Aorta (tissue), 5 donors: ENCODE results near the gene NEUROD4. TPM values are rescaled to one million over a fixed set of nuclear protein-coding genes. Genes with fewer than 3 reads are reported as not detected.

Experiments used
- ATAC-seq: fragments of 200-7000 bp; cut with Tn5 transposase; one replicate; pipeline ENCODE4 v1.9.1; 2022; ENCODE audit warnings: moderate library complexity; ENCODE audit not compliant: low FRiP score
- DNase-seq, 2 donors: peaks; one replicate each; pipeline ENCODE4 v3.0.0-alpha.2; 2020
- H3K27ac ChIP-seq, 2 donors: one replicate each; pipeline ENCODE4 v1.5.1; 2013; ENCODE audit warnings: low read length in 2 of 2, mild to moderate bottlenecking in 2 of 2, moderate library complexity in 2 of 2, control low read depth in 1 of 2, inconsistent platforms in 1 of 2, low read depth in 1 of 2
- H3K27me3 ChIP-seq, 2 donors: one replicate each; pipeline ENCODE4 v1.6.1; 2013; ENCODE audit warnings: control low read depth in 1 of 2, low read length in 1 of 2, mild to moderate bottlenecking in 1 of 2, moderate library complexity in 1 of 2; ENCODE audit not compliant: insufficient read depth in 2 of 2, control insufficient read depth in 1 of 2
- H3K36me3 ChIP-seq, 2 donors: one replicate each; pipeline ENCODE4 v1.6.1; 2013; ENCODE audit warnings: control low read depth in 1 of 2, low read length in 1 of 2, mild to moderate bottlenecking in 1 of 2; ENCODE audit not compliant: insufficient read depth in 2 of 2, control insufficient read depth in 1 of 2
- H3K4me1 ChIP-seq, 2 donors: one replicate each; pipeline ENCODE4 v1.6.1; 2013; ENCODE audit warnings: low read length in 2 of 2, control low read depth in 1 of 2, mild to moderate bottlenecking in 1 of 2, moderate library complexity in 1 of 2; ENCODE audit not compliant: insufficient read depth in 2 of 2, control insufficient read depth in 1 of 2
- H3K4me3 ChIP-seq, 2 donors: one replicate each; pipeline ENCODE4 v1.5.1; 2013; ENCODE audit warnings: low read length in 2 of 2, control low read depth in 1 of 2, mild to moderate bottlenecking in 1 of 2
- H3K9me3 ChIP-seq: one replicate; pipeline ENCODE4 v1.6.1; 2013; ENCODE audit warnings: mild to moderate bottlenecking, low read length; ENCODE audit not compliant: control insufficient read depth
- WGBS, 2 donors: extraction: QIAGEN DNeasy Blood & Tissue Kit; methylation state at CpG; one replicate each; pipeline ENCODE4 v1.1.7; 2013; 5-methylcytosine and 5-hydroxymethylcytosine counted together
- intact Hi-C, 2 donors: fragments of 100-400 bp; cut with DNase I; formaldehyde crosslinking; loops; one replicate each; pipeline versions ENCODE4 v1.14.2 to v1.15.0; 2022
- polyA plus RNA-seq, 2 donors: library from polyadenylated mRNA; stranded (reverse); fragments of 200-250 nt; gene quantifications; one replicate each; pipeline ENCODE4 v1.2.3, GENCODE V29; 2013
- total RNA-seq, 2 donors: library from RNA; stranded (reverse); fragmentation: NEBNext Ultra II Directional; extraction: Animal tissue kit (Norgen Biotek cat#: 25700); gene quantifications; one replicate each; pipeline ENCODE4 v1.2.1, GENCODE V29; 2021
- donor health status: healthy with polysubstance abuse.
- donor health status: Bipolar disorder and iron deficiency.
- donor health status: DM: no; HTN: no; CAD: no.
- donor health status: DM: no; HTN: no; CAD: no.
- donor health status: DM: yes; HTN: yes; CAD: no.

NEUROD4 gene
- total and polyA plus RNA-seq, 4 donors = not detected

GRCh38 chr12:54991991-54992375 is 27.8 kb upstream of the NEUROD4 start:
- DNase-seq (no peak), ATAC-seq (no peak)
- intact Hi-C loops = loop anchor here (2.0 to 10.0 kb wide), 3 partner anchors 80 to 623 kb away; no protein-coding TSS in a partner anchor
- Histone ChIP-seq H3K27me3 (peaks cover 0 to 2% of the 10 kb centered on the region in 2 donors), H3K9me3 (no peaks in the 10 kb centered on the region), H3K36me3 (no peaks in the 10 kb centered on the region), H3K27ac (no peak overlapping the region), H3K4me3 (no peak overlapping the region), H3K4me1 (no peaks in the 10 kb centered on the region)
- WGBS, 2 donors = 81 to 82% methylated on average over 5 of the region's 5 CpGs

GRCh38 chr12:54993181-54993835 is 26.5 kb upstream of the NEUROD4 start:
- Histone ChIP-seq H3K27ac (no peak overlapping the region), H3K27me3 (peaks cover 0 to 2% of the 10 kb centered on the region in 2 donors), H3K4me3 (no peak overlapping the region), H3K36me3 (no peaks in the 10 kb centered on the region), H3K9me3 (no peaks in the 10 kb centered on the region), H3K4me1 (no peaks in the 10 kb centered on the region)
- 16 to 19% methylated on average over 12 of the region's 12 CpGs for WGBS, 2 donors
- intact Hi-C loops = loop anchor here (2.0 to 10.0 kb wide), 3 partner anchors 79 to 621 kb away; no protein-coding TSS in a partner anchor
- DNase-seq (no peak), ATAC-seq (peak; percentile 77)

- Histone ChIP-seq H3K4me3 (no peak overlapping the region), H3K27ac (no peak overlapping the region), H3K27me3 (peaks cover 0 to 2% of the 10 kb centered on the region in 2 donors), H3K9me3 (no peaks in the 10 kb centered on the region), H3K4me1 (no peaks in the 10 kb centered on the region), H3K36me3 (no peaks in the 10 kb centered on the region)
- ATAC-seq (no peak), DNase-seq (no peak)
- 50 to 56% methylated on average over 5 of the region's 5 CpGs for WGBS, 2 donors
- intact Hi-C loops = loop anchor here in 1 of 2 donors (10.0 kb wide), 1 partner anchor 619 kb away; no protein-coding TSS in a partner anchor
Measured at GRCh38 chr12:54996205-54996604, 23.6 kb upstream of the NEUROD4 start.

GRCh38 chr12:54997929-54998522 is 21.7 kb upstream of the NEUROD4 start:
- 58 to 66% methylated on average over 4 of the region's 4 CpGs for WGBS, 2 donors
- no peak for ATAC-seq
- Histone ChIP-seq H3K9me3 (no peaks in the 10 kb centered on the region), H3K27me3 (peaks cover 0 to 2% of the 10 kb centered on the region in 2 donors), H3K27ac (no peak overlapping the region), H3K36me3 (no peaks in the 10 kb centered on the region), H3K4me3 (no peak overlapping the region), H3K4me1 (no peaks in the 10 kb centered on the region)
- intact Hi-C loops = loop anchor here in 1 of 2 donors (10.0 kb wide), 1 partner anchor 617 kb away; no protein-coding TSS in a partner anchor
- no peak for DNase-seq

GRCh38 chr12:54998958-54999510 is 20.7 kb upstream of the NEUROD4 start:
- no peak overlapping the region for H3K4me3 ChIP-seq
- peaks cover 0 to 2% of the 10 kb centered on the region in 2 donors for H3K27me3 ChIP-seq
- no peak overlapping the region for H3K27ac ChIP-seq
- no peaks in the 10 kb centered on the region for H3K4me1 ChIP-seq
- no peaks in the 10 kb centered on the region for H3K9me3 ChIP-seq
- intact Hi-C loops = loop anchor here in 1 of 2 donors (10.0 kb wide), 1 partner anchor 616 kb away; no protein-coding TSS in a partner anchor
- 48 to 51% methylated on average over 5 of the region's 5 CpGs for WGBS, 2 donors
- ATAC-seq (no peak), DNase-seq (no peak)
- no peaks in the 10 kb centered on the region for H3K36me3 ChIP-seq

- WGBS, 2 donors = 75 to 83% methylated on average over 4 of the region's 4 CpGs
- intact Hi-C loops = no loop called here
Measured at GRCh38 chr12:55001198-55001868, 18.4 kb upstream of the NEUROD4 start.

GRCh38 chr12:55002355-55002754 is 17.4 kb upstream of the NEUROD4 start:
- H3K27me3 ChIP-seq = no peaks in the 10 kb centered on the region
- 4 to 8% methylated on average over 2 of the region's 2 CpGs for WGBS, 2 donors
- DNase-seq (no peak), ATAC-seq (no peak)
- intact Hi-C loops = no loop called here
- no peak overlapping the region for H3K27ac ChIP-seq
- no peaks in the 10 kb centered on the region for H3K36me3 ChIP-seq
- no peak overlapping the region for H3K4me3 ChIP-seq
- H3K4me1 ChIP-seq = no peaks in the 10 kb centered on the region
- peaks cover 4% of the 10 kb centered on the region for H3K9me3 ChIP-seq

More at GRCh38 chr12:55001198-55001868, 18.4 kb upstream of the NEUROD4 start:
- Histone ChIP-seq H3K4me1 (no peaks in the 10 kb centered on the region), H3K36me3 (no peaks in the 10 kb centered on the region), H3K9me3 (peaks cover 4% of the 10 kb centered on the region), H3K27me3 (no peaks in the 10 kb centered on the region), H3K27ac (no peak overlapping the region), H3K4me3 (no peak overlapping the region)
- ATAC-seq = no peak
- DNase-seq = no peak

GRCh38 chr12:55008944-55009585 is 10.7 kb upstream of the NEUROD4 start:
- ATAC-seq (no peak), DNase-seq (no peak)
- Histone ChIP-seq H3K4me1 (no peaks in the 10 kb centered on the region), H3K27me3 (no peaks in the 10 kb centered on the region), H3K9me3 (peaks cover 10% of the 10 kb centered on the region), H3K4me3 (no peak overlapping the region), H3K27ac (no peak overlapping the region), H3K36me3 (no peaks in the 10 kb centered on the region)
- 19 to 28% methylated on average over 6 of the region's 6 CpGs for WGBS, 2 donors
- intact Hi-C loops = no loop called here
